Activated CD4-positive, alpha-beta T cell treated with anti-CD3 and anti-CD28 coated beads, Interleukin-2, amount 50 U/mL, for 48 hours (primary cell): ENCODE results near the gene PROKR2.

Source experiments
- DNase-seq, 2 experiments: peaks; one replicate each; pipeline ENCODE4 v3.0.0-alpha.2; 2020

Gene PROKR2

DNA sequence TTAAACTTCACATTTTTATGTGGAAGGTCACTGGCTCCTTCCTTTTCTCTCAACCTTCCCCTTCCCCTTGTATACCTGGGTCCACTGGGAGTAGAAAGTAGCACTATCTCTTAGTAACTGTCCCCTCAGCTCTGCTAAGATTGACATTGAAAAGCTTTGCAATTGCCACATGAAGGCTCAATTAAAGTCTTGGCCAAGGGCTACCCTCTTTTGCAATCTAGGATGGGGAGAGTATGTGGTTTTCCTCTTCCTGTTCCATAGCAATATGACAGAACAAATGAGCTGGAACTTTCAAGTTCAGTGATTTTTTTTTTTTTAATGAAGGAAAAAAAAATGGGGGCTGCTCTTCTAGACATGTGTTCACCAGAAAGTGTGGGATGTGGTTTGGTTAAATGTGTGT, 37.1 kb downstream of the PROKR2 start:
- DNase-seq: no peak

DNA sequence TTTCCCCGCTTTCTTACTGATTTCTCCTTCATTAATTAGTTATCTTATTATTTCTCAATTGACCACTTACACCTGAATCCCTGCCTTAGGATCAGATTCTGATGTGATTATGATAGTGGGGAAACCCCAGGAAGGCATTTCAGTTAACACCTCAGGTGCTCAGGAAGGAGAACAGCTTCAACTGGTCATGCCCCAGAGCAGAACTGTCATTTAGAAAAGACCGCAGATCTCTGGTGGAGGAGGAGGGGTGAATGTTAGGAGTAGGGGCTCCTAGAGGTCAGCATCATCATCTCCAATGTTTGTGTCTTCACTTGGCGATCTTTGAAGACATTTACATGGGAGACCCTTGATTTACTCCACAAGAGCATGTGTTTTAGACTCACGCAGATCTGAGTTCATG, 44.5 kb downstream of the PROKR2 start:
- no peak for DNase-seq

DNA sequence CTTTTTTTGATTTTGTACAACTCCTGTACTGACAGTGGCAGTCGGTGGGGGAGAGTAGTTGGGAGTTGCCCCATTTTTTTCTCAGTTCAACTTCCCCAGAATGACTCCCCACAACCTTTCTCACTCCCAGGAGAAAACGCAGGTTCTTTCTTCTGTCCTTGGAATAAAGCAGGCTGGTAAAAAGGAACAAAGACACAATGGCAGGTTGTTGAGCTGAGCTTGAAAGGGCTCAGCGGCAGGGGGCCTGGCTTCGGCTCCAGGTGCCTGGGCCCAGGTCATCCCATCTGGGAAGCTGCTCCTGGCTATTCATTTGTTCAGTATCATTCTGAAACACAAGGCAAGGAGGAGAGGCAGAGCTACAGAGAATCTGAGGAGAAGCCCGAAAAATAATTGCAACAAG, 46.2 kb downstream of the PROKR2 start:
- DNase-seq: no peak

DNA sequence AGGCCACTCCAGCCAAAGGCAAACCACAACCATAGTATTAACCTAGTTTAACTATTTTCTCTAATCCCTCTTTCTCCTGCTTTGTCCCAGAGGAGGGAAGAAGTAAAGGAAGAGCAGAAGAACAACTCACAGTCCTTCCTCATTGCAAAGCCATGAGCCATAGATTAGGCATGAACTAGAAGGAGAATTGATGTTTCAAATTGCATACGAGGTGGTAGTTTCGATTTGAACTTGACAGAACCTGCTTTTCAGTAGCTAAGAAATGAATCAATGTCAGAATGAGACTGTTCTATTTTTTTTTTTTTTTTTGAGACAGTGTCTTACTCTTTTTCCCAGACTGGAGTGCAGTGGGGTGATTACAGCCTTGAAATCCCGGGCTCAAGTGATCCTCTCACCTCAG, 48.3 kb downstream of the PROKR2 start:
- DNase-seq: no peak

DNA sequence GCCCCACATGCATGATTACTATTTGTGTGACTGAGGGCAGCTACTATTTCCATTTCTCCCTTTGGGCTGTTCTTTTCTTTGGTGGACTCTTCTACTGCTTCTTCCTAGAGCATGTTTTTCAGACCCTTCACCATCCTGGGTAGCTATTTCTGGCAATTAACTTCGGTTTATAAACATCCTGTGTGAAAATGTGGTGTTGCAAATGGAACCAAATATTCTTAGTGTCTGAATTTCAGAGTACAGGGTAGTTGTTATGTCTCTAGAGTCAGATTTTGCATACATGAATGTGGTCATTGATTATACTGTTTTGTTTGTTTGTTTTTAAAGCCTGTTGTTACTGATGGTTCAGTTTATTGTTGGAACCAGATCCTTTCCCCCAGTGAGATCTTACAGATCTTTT, 49.7 kb downstream of the PROKR2 start:
- no peak for DNase-seq
